K562 (cell line): ENCODE results near the gene ADSS2. TPM values are rescaled to one million over a fixed set of nuclear protein-coding genes. Genes with fewer than 3 reads are reported as not detected.

ENCODE experiments used
- ATAC-seq: fragments of 200-7000 bp; cut with Tn5 transposase; 3 replicates; pipeline ENCODE4 v1.9.1; 2020; ENCODE audit warnings: moderate library complexity
- BruUV-seq: library from RNA; stranded (reverse); fragments of 400-500 nt; replicated peaks from 2 replicates; lab custom pipeline; 2021; lab: Mats Ljungman, UMichigan
- CTCF ChIA-PET: fragments of 300-600 bp; formaldehyde crosslinking; extraction: SDS; loops from one replicate; lab custom pipeline; 2021; ENCODE audit warnings: low intra/inter-chr PET ratio; lab: Yijun Ruan, JAX
- POLR2A ChIA-PET: fragments of 300-600, 350-650 bp; sonication (Branson Sonifier 250); formaldehyde crosslinking; extraction: SDS; loops from one replicate; lab custom pipeline; 2021; ENCODE audit warnings: antibody characterized with exemption, inconsistent platforms; lab: Yijun Ruan, JAX
- DNase-seq, 4 experiments: peaks; one replicate each; pipeline versions ENCODE4 v3.0.0 to v3.0.0-alpha.2; 2011 to 2018; ENCODE audit warnings: low spot score in 3 of 4, mixed read lengths in 3 of 4; ENCODE audit errors: extremely low read depth in 1 of 4
- FAIRE-seq: peaks from 2 replicates; lab custom pipeline; 2011; peaks lifted over from hg19 to GRCh38; lab: Jason Lieb, UNC
- H2AFZ ChIP-seq: 2 replicates; pipeline ENCODE4 v1.6.0; 2011; ENCODE audit warnings: low read depth, low read length, control low read depth, inconsistent platforms
- H3K27ac ChIP-seq: fragments of 200-600 bp; 3 replicates; pipeline ENCODE4 v1.8.0; 2011; ENCODE audit warnings: low read depth, mild to moderate bottlenecking, control low read depth, inconsistent platforms, low read length, moderate library complexity, mixed read lengths; ENCODE audit errors: extremely low read depth
- H3K27me3 ChIP-seq, 2 experiments: fragments of 300-600 bp in 1 of 2; 2 replicates in 1 of 2; 3 replicates in 1 of 2; pipeline versions ENCODE4 v1.6.0 to v1.8.0; 2011; ENCODE audit warnings: inconsistent platforms in 2 of 2, low read length in 2 of 2, mild to moderate bottlenecking in 1 of 2, mixed read lengths in 1 of 2, moderate library complexity in 1 of 2; ENCODE audit not compliant: control insufficient read depth in 2 of 2, insufficient read depth in 2 of 2
- H3K36me3 ChIP-seq: fragments of 300-600 bp; 3 replicates; pipeline ENCODE4 v1.8.0; 2011; ENCODE audit warnings: mild to moderate bottlenecking, low read length, inconsistent platforms; ENCODE audit not compliant: control insufficient read depth, insufficient read depth
- H3K4me1 ChIP-seq, 2 experiments: fragments of 200-600 bp in 1 of 2; replicated peaks in 1 of 2; 2 replicates in 1 of 2; 3 replicates in 1 of 2; pipeline versions ENCODE4 v1.5.1 to v1.8.0; 2011; ENCODE audit warnings: inconsistent platforms in 2 of 2, low read length in 2 of 2, mild to moderate bottlenecking in 1 of 2, mixed read lengths in 1 of 2, moderate library complexity in 1 of 2; ENCODE audit not compliant: control insufficient read depth in 2 of 2, insufficient read depth in 2 of 2
- H3K4me2 ChIP-seq: 2 replicates; pipeline ENCODE4 v1.6.1; 2011; ENCODE audit warnings: low read length, control low read depth, inconsistent platforms, mixed read lengths; ENCODE audit not compliant: insufficient read depth
- H3K4me3 ChIP-seq: fragments of 200-600 bp; sonication (generic), shearing (Covaris generic); 2 replicates; pipeline ENCODE4 v1.5.1; 2016; ENCODE audit warnings: control low read depth, inconsistent platforms
- H3K79me2 ChIP-seq: fragments of 200-600 bp; 3 replicates; pipeline ENCODE4 v1.8.0; 2011; ENCODE audit warnings: low read length, inconsistent platforms; ENCODE audit not compliant: control insufficient read depth, insufficient read depth
- H3K9ac ChIP-seq, 2 experiments: 2 replicates each; pipeline versions ENCODE4 v1.6.0 to v1.6.1; 2011; ENCODE audit warnings: low read depth in 2 of 2, low read length in 2 of 2, control low read depth in 1 of 2, inconsistent platforms in 1 of 2, mild to moderate bottlenecking in 1 of 2, mixed read lengths in 1 of 2; ENCODE audit not compliant: insufficient read depth in 1 of 2
- H3K9me1 ChIP-seq: one replicate; pipeline ENCODE4 v1.6.0; 2011; ENCODE audit warnings: inconsistent platforms, mild to moderate bottlenecking, low read length, moderate library complexity; ENCODE audit not compliant: control insufficient read depth, insufficient read depth
- H3K9me3 ChIP-seq: replicated peaks from 2 replicates; pipeline ENCODE4 v1.5.1; 2011; ENCODE audit warnings: low read depth, low read length, inconsistent platforms; ENCODE audit not compliant: control insufficient read depth, insufficient read depth
- H4K20me1 ChIP-seq: replicated peaks from 2 replicates; pipeline ENCODE4 v1.6.1; 2011; ENCODE audit warnings: low read length, inconsistent platforms, mixed read lengths; ENCODE audit not compliant: control insufficient read depth, insufficient read depth
- ARHGAP35 ChIP-seq: fragments of 450-650 bp; IDR thresholded peaks from 2 replicates; pipeline ENCODE4 v1.6.1; 2018; ENCODE audit not compliant: partially characterized antibody
- CREM ChIP-seq: IDR thresholded peaks from 2 replicates; pipeline ENCODE4 v1.6.1; 2014; ENCODE audit warnings: antibody characterized with exemption, low read depth
- EP400 ChIP-seq: fragments of 450-650 bp; IDR thresholded peaks from 2 replicates; pipeline ENCODE4 v1.6.1; 2017; ENCODE audit warnings: antibody characterized with exemption, mild to moderate bottlenecking, moderate library complexity
- ESRRB ChIP-seq: fragments of 250-450 bp; sonication (Bioruptor Pico); IDR thresholded peaks from 2 replicates; pipeline ENCODE4 v1.5.0; 2020; ENCODE audit warnings: mild to moderate bottlenecking, moderate library complexity, borderline replicate concordance
- HDAC3 ChIP-seq: fragments of 450-650 bp; IDR thresholded peaks from 2 replicates; pipeline ENCODE4 v1.6.1; 2018; ENCODE audit warnings: borderline replicate concordance, mild to moderate bottlenecking, moderate library complexity; ENCODE audit not compliant: partially characterized antibody
- HMG20A ChIP-seq: fragments of 450-650 bp; formaldehyde crosslinking; conservative IDR thresholded peaks from 2 replicates; pipeline ENCODE4 v1.4.0; 2020; ENCODE audit warnings: mild to moderate bottlenecking, mixed read lengths
- JUNB ChIP-seq: fragments of 450-650 bp; formaldehyde crosslinking; conservative IDR thresholded peaks from 2 replicates; pipeline ENCODE4 v1.4.0; 2020; ENCODE audit warnings: mild to moderate bottlenecking
- MYBL2 ChIP-seq, 2 experiments: fragments of 450-650 bp in 1 of 2; sonication (generic) in 1 of 2; formaldehyde crosslinking in 1 of 2; IDR thresholded peaks; 2 replicates each; pipeline versions ENCODE4 v1.6.1 to v1.8.1; 2017 to 2022; ENCODE audit warnings: borderline replicate concordance in 1 of 2, inconsistent platforms in 1 of 2, low read depth in 1 of 2, mild to moderate bottlenecking in 1 of 2, missing genetic modification reagents in 1 of 2, moderate library complexity in 1 of 2
- RBM25 ChIP-seq: fragments of 200-400 bp; formaldehyde crosslinking; IDR thresholded peaks from 2 replicates; pipeline ENCODE4 v1.6.1; 2018; ENCODE audit warnings: low read length, low read depth, moderate library complexity; ENCODE audit not compliant: severe bottlenecking
- RNF2 ChIP-seq: sonication (generic); IDR thresholded peaks from 2 replicates; pipeline ENCODE4 v1.6.1; 2016
- U2AF1 ChIP-seq: fragments of 200-400 bp; formaldehyde crosslinking; optimal IDR thresholded peaks from 2 replicates; pipeline ENCODE3; 2017; ENCODE audit warnings: mild to moderate bottlenecking, low read depth, low read length, moderate library complexity
- ZNF384 ChIP-seq: IDR thresholded peaks from 2 replicates; pipeline ENCODE4 v1.6.1; 2012; ENCODE audit warnings: low read depth, low read length, improper control_type of control experiment
- ZNF830 ChIP-seq: fragments of 250-450 bp; sonication (Bioruptor Pico); IDR thresholded peaks from 2 replicates; pipeline ENCODE4 v1.5.0; 2021; ENCODE audit warnings: mild to moderate bottlenecking
- WGBS: fragments of 100-300 bp; shearing (Covaris generic); methylation state at CpG from one replicate; pipeline ENCODE4 v1.1.6; 2016; ENCODE audit warnings: low coverage, mixed read lengths; ENCODE audit not compliant: insufficient coverage; ENCODE audit errors: missing lambda C conversion rate; 5-methylcytosine and 5-hydroxymethylcytosine counted together
- in situ Hi-C: fragments of 300-500 bp; cut with MboI; formaldehyde crosslinking; loops from 4 replicates; pipeline ENCODE4 v1.15.0; 2018; ENCODE audit warnings: inconsistent platforms, mixed read lengths
- intact Hi-C: fragments of 100-400 bp; cut with micrococcal nuclease; formaldehyde crosslinking; loops from 2 replicates; pipeline ENCODE4 v1.14.2; 2022
- polyA plus RNA-seq, 8 experiments: library from polyadenylated mRNA; depleted of rRNA in 4 of 8; stranded (reverse) in 5 of 8; unstranded in 3 of 8; fragments of >200 nt; fragmentation: Nextera tagmentation in 2 of 8; fragmentation: Illumina TruSeq in 1 of 8; extraction: Ambion mirVana in 2 of 8; extraction: Trizol in 1 of 8; gene quantifications; 2 replicates each; pipeline versions ENCODE4 v1.2.1 to v1.2.3, GENCODE V29; 2011 to 2014; ENCODE audit warnings: inconsistent platforms in 1 of 8, missing spikeins in 1 of 8
- total RNA-seq, 7 experiments: library from RNA; depleted of rRNA in 6 of 7; stranded (reverse); fragments of >200 nt in 6 of 7; fragmentation: Illumina TruSeq in 2 of 7; extraction: Trizol in 2 of 7; gene quantifications; 2 replicates each; pipeline versions ENCODE4 v1.2.1 to v1.2.3, GENCODE V29; 2011 to 2021; ENCODE audit warnings: low replicate concordance in 1 of 7
- TF ChIP-seq, protein P1 (sequence below): IDR thresholded peaks from 2 replicates; pipeline ENCODE4 v1.6.1; 2012; ENCODE audit warnings: low read depth, low read length, improper control_type of control experiment, borderline replicate concordance
- TF ChIP-seq, protein P2 (sequence below): fragments of 450-650 bp; formaldehyde crosslinking; IDR thresholded peaks from 2 replicates; pipeline ENCODE4 v1.4.0; 2020; ENCODE audit warnings: mild to moderate bottlenecking
- TF ChIP-seq, protein P3 (sequence below): fragments of 150-350 bp; conservative IDR thresholded peaks from 2 replicates; pipeline ENCODE4 v1.6.1; 2014; ENCODE audit warnings: low read length
- TF ChIP-seq, protein P4 (sequence below): fragments of 450-650 bp; conservative IDR thresholded peaks from 2 replicates; pipeline ENCODE4 v1.6.1; 2016; ENCODE audit warnings: missing genetic modification characterization, low read depth, mild to moderate bottlenecking, control low read depth, missing compliant biosample characterization

ADSS2 gene
- total and polyA plus RNA-seq, 9 of the 15 experiments (the other 6 are each of a cell fraction or from before 2014, with no cell fraction given) = 8.8 to 63.8 (median 59.4) TPM

DNA sequence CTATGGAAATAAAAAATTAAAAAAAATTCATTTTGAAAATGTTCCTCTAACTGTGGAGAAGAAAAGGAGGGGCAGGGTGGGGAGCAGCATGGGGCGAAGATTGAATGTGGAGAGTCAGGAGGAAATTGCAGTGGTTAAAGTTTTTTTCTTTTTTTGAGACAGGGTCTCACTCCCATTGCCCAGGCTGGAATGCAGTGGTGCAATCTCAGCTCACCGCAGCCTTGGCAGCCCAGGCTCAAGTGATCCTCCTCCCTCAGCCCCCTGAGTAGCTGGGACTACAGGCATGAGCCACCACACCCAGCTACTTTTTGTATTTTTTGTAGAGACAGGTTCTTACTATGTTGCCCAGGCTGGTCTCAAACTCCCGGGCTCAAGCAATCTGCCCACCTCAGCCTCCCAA is 67.6 kb downstream of the ADSS2 start:
- CTCF ChIA-PET = no interaction called here
- no peak overlapping the region for H3K9ac ChIP-seq
- FAIRE-seq (no peak), ATAC-seq (no peak), DNase-seq (no peak)
- intact Hi-C loops (no loop called here), in situ Hi-C loops (no loop called here)
- BruUV-seq = no TSS peak
- H3K27me3 ChIP-seq = no peaks in the 10 kb centered on the region
- peaks cover 0 to 3% of the 10 kb centered on the region in 2 experiments; a peak in 1 of 5 replicates for H3K4me1 ChIP-seq
- H2AFZ ChIP-seq = no peak overlapping the region
- no peaks in the 10 kb centered on the region for H3K79me2 ChIP-seq
- no peaks in the 10 kb centered on the region for H3K9me3 ChIP-seq
- H4K20me1 ChIP-seq = no peaks in the 10 kb centered on the region
- H3K9me1 ChIP-seq = no peaks in the 10 kb centered on the region
- POLR2A ChIA-PET = interaction anchor here (0.8 kb wide), 1 partner anchor 9 kb away, joined by 4 read pairs; no protein-coding TSS in a partner anchor
- H3K4me2 ChIP-seq = no peak overlapping the region
- no peaks in the 10 kb centered on the region for H3K36me3 ChIP-seq
- WGBS = 68% methylated on average over 3 of the region's 3 CpGs
- no peak overlapping the region for H3K4me3 ChIP-seq
- H3K27ac ChIP-seq = no peak overlapping the region
- TF ChIP-seq, protein P1, sequence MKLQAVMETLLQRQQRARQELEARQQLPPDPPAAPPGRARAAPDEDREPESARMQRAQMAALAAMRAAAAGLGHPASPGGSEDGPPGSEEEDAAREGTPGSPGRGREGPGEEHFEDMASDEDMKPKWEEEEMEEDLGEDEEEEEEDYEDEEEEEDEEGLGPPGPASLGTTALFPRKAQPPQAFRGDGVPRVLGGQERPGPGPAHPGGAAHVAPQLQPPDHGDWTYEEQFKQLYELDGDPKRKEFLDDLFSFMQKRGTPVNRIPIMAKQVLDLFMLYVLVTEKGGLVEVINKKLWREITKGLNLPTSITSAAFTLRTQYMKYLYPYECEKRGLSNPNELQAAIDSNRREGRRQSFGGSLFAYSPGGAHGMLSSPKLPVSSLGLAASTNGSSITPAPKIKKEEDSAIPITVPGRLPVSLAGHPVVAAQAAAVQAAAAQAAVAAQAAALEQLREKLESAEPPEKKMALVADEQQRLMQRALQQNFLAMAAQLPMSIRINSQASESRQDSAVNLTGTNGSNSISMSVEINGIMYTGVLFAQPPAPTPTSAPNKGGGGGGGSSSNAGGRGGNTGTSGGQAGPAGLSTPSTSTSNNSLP = no peak
- TF ChIP-seq RBM25 (no peak), JUNB (CRISPR knock-in tag) (no peak), ARHGAP35 (no peak), U2AF1 (no peak), EP400 (no peak), ZNF384 (no peak), CREM (no peak), MYBL2 (IDR thresholded peaks at IDR 0.05; ENCODE audit: low read depth) (no peak), MYBL2 (CRISPR knock-in tag; IDR thresholded peaks at IDR 0.05; ENCODE audit: borderline replicate concordance) (no peak), RNF2 (no peak), ZNF830 (CRISPR knock-in tag) (no peak), HMG20A (no peak), ESRRB (no peak), HDAC3 (no peak)
- TF ChIP-seq, protein P2, sequence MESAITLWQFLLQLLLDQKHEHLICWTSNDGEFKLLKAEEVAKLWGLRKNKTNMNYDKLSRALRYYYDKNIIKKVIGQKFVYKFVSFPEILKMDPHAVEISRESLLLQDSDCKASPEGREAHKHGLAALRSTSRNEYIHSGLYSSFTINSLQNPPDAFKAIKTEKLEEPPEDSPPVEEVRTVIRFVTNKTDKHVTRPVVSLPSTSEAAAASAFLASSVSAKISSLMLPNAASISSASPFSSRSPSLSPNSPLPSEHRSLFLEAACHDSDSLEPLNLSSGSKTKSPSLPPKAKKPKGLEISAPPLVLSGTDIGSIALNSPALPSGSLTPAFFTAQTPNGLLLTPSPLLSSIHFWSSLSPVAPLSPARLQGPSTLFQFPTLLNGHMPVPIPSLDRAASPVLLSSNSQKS (CRISPR knock-in tag) = no peak
- TF ChIP-seq, protein P3, sequence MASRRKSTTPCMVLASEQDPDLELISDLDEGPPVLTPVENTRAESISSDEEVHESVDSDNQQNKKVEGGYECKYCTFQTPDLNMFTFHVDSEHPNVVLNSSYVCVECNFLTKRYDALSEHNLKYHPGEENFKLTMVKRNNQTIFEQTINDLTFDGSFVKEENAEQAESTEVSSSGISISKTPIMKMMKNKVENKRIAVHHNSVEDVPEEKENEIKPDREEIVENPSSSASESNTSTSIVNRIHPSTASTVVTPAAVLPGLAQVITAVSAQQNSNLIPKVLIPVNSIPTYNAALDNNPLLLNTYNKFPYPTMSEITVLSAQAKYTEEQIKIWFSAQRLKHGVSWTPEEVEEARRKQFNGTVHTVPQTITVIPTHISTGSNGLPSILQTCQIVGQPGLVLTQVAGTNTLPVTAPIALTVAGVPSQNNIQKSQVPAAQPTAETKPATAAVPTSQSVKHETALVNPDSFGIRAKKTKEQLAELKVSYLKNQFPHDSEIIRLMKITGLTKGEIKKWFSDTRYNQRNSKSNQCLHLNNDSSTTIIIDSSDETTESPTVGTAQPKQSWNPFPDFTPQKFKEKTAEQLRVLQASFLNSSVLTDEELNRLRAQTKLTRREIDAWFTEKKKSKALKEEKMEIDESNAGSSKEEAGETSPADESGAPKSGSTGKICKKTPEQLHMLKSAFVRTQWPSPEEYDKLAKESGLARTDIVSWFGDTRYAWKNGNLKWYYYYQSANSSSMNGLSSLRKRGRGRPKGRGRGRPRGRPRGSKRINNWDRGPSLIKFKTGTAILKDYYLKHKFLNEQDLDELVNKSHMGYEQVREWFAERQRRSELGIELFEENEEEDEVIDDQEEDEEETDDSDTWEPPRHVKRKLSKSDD = no peak
- TF ChIP-seq, protein P4, sequence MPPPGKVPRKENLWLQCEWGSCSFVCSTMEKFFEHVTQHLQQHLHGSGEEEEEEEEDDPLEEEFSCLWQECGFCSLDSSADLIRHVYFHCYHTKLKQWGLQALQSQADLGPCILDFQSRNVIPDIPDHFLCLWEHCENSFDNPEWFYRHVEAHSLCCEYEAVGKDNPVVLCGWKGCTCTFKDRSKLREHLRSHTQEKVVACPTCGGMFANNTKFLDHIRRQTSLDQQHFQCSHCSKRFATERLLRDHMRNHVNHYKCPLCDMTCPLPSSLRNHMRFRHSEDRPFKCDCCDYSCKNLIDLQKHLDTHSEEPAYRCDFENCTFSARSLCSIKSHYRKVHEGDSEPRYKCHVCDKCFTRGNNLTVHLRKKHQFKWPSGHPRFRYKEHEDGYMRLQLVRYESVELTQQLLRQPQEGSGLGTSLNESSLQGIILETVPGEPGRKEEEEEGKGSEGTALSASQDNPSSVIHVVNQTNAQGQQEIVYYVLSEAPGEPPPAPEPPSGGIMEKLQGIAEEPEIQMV (tag) = no peak
